Stomach smooth muscle (tissue), 2 donors: ENCODE measurements around the gene POLRMT.
"Not testable (repeated sequence)": the region's sequence is repeated elsewhere in the genome, so short reads cannot be mapped to it uniquely, and the experiment has no call there.

Experiments used
- H3K27ac ChIP-seq: one replicate; pipeline ENCODE4 v1.7.0; 2013; ENCODE audit warnings: mild to moderate bottlenecking, low read length, inconsistent platforms
- H3K27me3 ChIP-seq, 2 donors: one replicate each; pipeline ENCODE4 v1.7.0; 2013; ENCODE audit warnings: low read length in 2 of 2; ENCODE audit not compliant: insufficient read depth in 2 of 2, control insufficient read depth in 1 of 2
- H3K36me3 ChIP-seq, 2 donors: one replicate each; pipeline ENCODE4 v1.7.0; 2013; ENCODE audit warnings: low read length in 2 of 2; ENCODE audit not compliant: control insufficient read depth in 2 of 2, insufficient read depth in 2 of 2
- H3K4me1 ChIP-seq: one replicate; pipeline ENCODE4 v1.7.0; 2013; ENCODE audit warnings: low read length; ENCODE audit not compliant: control insufficient read depth, insufficient read depth
- H3K4me3 ChIP-seq, 2 donors: one replicate each; pipeline ENCODE4 v1.7.0; 2013; ENCODE audit warnings: low read length in 2 of 2
- H3K9ac ChIP-seq, 2 donors: one replicate each; pipeline ENCODE4 v1.7.0; 2013; ENCODE audit warnings: low read length in 2 of 2, mild to moderate bottlenecking in 1 of 2
- H3K9me3 ChIP-seq, 2 donors: one replicate each; pipeline ENCODE4 v1.7.0; 2013; ENCODE audit warnings: low read length in 2 of 2; ENCODE audit not compliant: control insufficient read depth in 2 of 2
- donor health status: healthy.
- donor health status: Pancreatic carcinoma.

Gene POLRMT

DNA sequence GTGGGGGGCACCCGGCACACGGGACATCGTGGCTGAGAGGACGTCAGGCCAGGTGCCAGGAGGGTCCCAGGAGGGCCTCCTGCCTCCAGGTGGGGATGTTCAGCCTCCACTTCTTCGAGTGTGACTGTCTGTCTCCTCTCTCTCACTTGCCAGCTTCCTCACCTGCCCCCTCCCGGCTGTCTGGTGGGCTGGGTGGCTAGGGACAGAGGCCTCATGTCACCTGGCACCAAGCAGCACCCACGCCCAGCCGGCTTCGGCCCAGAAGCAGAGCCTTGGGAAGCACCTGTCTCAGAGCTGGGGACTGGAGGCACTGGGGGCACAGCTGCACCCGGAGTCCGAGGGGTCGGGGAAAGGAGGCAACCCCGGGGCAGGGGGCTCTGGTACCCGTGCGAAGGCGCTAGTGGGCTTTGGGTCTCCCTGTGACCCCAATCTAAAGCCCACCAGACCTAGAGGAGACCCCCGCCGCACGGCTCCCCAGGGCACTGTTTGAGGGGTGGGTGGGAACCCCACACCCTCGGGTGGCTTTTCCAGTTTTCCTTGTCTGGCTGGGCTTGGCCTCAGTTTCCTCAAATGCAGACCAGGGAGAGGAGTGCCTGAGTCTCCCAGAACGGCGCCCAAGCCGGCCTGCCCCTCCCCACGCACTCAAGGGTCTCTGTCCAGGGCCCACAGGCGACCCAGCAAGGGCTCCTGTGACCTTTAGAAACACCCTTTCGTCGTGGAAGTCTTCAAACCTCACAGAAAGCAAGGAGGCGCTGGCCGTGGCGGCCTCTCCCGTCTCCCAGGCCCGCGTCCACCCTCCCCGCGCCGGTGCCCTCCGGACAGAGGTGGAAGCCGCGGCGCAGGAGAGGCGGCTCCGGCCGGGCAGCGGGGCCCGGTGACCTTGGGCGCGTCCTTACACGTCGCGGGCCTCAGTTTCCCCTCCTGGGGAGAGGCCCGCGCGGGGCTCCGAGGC is 44.3 kb downstream of the POLRMT start:
- Histone ChIP-seq H3K4me3 (no peak overlapping the region), H3K27ac (no peak overlapping the region), H3K27me3 (peaks cover 27 to 48% of the 10 kb centered on the region in 2 donors), H3K9me3 (no peaks in the 10 kb centered on the region), H3K36me3 (no peaks in the 10 kb centered on the region), H3K9ac (no peak overlapping the region), H3K4me1 (peaks cover 18% of the 10 kb centered on the region)

DNA sequence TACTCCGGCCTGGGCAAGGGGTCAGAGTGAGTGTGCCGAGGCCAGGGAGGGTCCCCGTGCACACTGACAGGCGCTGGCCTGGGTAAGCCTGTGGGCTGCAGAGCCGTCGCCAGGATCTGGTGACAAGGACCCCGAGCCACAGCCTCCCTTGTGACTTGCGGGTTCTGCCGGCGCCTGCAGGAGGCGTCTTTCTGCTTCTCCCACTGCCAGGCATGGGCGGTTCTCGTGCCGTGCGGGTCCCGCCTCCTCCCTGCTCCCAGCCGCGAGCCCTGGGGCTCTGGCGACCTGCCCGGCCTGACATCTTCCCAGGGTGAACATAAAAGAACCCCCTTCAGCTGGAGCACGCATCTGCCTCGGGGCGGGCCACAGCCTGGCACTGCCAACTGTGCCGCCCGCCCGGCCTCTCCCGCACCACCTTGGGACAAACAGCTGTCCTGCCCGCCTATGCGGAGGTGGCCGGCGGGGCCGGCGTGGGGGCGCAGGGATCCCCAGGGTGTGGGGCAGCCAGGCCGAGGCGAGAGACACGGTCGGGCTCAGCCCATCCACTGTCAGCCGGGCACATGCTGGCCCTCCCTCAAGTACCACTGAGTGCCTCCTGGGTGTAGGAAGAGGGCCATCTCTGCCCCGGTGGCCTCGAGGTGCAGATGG is 45.1 kb downstream of the POLRMT start:
- Histone ChIP-seq H3K9ac (no peak overlapping the region), H3K4me3 (no peak overlapping the region), H3K9me3 (no peaks in the 10 kb centered on the region), H3K27ac (no peak overlapping the region), H3K27me3 (peaks cover 27 to 48% of the 10 kb centered on the region in 2 donors), H3K36me3 (no peaks in the 10 kb centered on the region), H3K4me1 (peaks cover 18% of the 10 kb centered on the region)

DNA sequence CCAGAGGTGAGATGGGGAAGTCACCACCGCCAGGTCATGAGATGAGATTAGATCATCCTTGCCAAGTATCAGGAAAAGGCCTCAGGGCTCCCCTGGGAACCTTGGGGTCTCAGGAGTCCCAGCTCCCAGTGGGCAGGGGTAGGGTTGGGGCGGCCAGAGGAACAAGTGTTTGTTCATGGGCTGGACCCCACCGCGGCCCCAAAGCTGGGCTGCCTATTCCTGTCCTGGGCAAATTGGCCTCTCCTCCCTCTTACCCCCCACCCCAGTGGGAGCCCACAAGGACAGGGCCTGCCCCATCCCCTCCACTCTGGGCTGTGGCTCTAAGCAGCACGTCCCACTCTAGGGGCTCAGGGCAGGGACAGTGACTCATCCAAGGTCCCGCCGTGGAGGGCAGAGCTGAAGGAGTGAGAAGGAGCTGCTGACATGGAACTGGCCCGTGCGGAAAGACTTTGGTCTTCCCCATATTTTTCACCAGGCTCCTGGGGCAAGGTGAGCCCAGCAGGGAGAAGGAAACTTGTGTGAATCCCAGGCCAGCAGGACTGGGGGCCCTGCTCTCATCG is 47.7 kb downstream of the POLRMT start:
- H3K27ac ChIP-seq: no peak overlapping the region
- peaks cover 15% of the 10 kb centered on the region for H3K4me1 ChIP-seq
- no peak overlapping the region for H3K9ac ChIP-seq
- H3K4me3 ChIP-seq: no peak overlapping the region
- no peaks in the 10 kb centered on the region for H3K9me3 ChIP-seq
- peaks cover 11 to 25% of the 10 kb centered on the region in 2 donors for H3K27me3 ChIP-seq
- peaks cover 9 to 16% of the 10 kb centered on the region in 2 donors for H3K36me3 ChIP-seq

DNA sequence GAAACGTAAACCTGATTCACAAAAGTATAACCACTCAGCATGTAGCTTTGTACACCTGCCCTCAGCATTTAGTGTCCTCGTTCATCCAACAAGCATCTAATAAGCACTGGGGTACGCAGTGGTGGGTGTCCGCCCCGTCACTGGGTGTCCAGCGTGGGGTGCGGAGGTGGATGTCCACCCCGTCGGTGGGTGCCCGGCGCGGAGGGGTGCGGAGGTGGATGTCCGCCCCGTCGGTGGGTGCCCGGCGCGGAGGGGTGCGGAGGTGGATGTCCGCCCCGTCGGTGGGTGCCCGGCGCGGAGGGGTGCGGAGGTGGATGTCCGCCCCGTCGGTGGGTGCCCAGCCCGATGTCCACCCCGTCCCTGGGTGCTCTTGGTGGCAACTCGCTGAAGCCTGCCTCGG is 48.2 kb downstream of the POLRMT start:
- H3K36me3 ChIP-seq: peaks cover 9 to 16% of the 10 kb centered on the region in 2 donors
- peaks cover 11 to 22% of the 10 kb centered on the region in 2 donors for H3K27me3 ChIP-seq
- not testable (repeated sequence) for H3K9ac ChIP-seq, H3K27ac ChIP-seq, H3K9me3 ChIP-seq, H3K4me3 ChIP-seq
- H3K4me1 ChIP-seq: peaks cover 14% of the 10 kb centered on the region

DNA sequence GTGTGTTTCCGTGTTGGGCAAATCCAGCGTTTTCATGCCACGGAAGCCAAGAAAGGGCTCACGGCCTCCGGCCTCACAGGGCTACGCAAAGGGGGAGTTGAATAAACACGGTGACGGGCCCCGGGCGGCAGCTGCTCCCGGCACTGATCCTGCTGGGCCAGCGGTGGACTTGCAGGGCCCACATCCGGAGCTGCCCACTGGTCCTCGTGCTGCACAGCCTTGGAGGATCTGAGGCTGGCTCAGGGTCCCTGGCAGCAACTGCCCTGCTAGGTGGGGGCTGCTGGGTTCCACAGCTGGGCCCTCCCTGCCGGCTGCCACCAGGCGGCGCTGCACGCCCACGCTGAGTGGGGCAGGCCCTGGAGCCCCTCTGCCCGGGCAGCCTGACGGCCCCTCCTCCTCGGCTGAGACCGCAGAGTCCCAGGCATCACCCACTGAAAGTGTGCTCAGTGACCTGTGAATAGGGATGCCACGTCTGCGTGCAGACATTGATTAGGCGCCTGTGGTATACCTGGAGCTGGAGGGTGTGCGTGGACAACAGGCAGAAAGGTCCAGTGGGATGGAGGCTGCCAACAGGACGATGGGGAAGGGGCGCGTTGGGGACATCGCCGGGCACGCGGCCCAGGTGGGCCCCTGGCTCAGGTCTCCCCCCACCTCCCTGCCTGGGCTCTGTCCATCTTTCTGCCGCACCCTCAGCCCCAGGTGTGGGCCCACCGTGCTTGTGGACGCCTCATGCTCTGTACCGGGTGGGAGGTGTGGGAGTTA is 48.9 kb downstream of the POLRMT start:
- peaks cover 9 to 16% of the 10 kb centered on the region in 2 donors for H3K36me3 ChIP-seq
- no peak overlapping the region for H3K4me3 ChIP-seq
- no peak overlapping the region for H3K9ac ChIP-seq
- H3K4me1 ChIP-seq: peaks cover 12% of the 10 kb centered on the region
- no peaks in the 10 kb centered on the region for H3K9me3 ChIP-seq
- peaks cover 11 to 21% of the 10 kb centered on the region in 2 donors for H3K27me3 ChIP-seq
- no peak overlapping the region for H3K27ac ChIP-seq

DNA sequence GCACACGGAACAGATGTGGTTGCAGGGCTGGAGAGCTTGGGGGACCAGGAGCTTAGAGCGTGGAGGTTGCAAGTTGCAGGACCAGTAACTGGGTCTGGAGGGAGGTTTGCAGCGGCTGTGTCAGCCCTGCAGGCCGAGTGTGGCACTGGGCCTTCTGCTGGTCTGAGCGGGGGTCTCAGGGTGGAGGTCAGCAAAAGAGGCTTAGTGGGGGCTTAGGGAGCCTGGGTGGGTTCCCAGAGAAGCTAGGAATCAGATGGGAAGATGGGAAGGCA is 49.4 kb downstream of the POLRMT start:
- Histone ChIP-seq H3K4me1 (peaks cover 7% of the 10 kb centered on the region), H3K27me3 (peaks cover 7 to 16% of the 10 kb centered on the region in 2 donors), H3K36me3 (peaks cover 9 to 16% of the 10 kb centered on the region in 2 donors), H3K9ac (no peak overlapping the region), H3K4me3 (no peak overlapping the region), H3K9me3 (no peaks in the 10 kb centered on the region), H3K27ac (no peak overlapping the region)

DNA sequence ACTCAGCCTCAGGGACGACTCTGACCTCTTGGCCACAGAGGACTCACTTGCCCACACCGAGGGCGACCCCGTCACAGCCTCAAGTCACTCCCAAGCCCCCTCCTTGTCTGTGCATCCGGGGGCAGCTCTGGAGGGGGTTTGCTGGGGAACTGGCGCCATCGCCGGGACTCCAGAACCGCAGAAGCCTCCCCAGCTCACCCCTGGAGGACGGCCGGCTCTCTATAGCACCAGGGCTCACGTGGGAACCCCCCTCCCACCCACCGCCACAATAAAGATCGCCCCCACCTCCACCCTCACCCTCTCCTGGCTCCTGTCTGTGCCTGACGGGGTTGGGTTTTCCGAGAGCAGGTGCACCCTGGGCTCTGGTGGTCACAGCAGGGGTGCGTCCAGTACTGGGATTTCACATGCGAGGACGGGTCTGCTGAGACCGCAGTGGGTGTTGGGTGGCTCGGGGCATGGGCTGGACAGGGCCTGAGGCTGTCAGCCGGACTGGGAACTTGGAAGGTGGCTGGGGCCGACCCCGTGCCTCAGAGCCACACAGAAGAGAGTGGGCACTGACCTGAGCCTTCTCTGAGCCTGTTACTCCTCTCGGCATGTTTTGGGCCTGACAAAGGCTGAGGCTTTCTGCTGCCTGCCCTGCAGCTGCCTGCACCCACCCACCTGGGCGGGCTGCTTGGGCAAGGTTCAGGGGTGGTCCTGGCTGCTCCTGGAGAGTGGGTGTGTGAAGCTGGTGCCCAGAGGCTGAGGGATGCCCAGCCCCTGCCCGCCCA is 50.0 kb downstream of the POLRMT start:
- Histone ChIP-seq H3K4me3 (no peak overlapping the region), H3K27ac (no peak overlapping the region), H3K9ac (no peak overlapping the region), H3K27me3 (peaks cover 3 to 12% of the 10 kb centered on the region in 2 donors), H3K4me1 (peaks cover 3% of the 10 kb centered on the region), H3K9me3 (no peaks in the 10 kb centered on the region), H3K36me3 (peaks cover 9 to 16% of the 10 kb centered on the region in 2 donors)

DNA sequence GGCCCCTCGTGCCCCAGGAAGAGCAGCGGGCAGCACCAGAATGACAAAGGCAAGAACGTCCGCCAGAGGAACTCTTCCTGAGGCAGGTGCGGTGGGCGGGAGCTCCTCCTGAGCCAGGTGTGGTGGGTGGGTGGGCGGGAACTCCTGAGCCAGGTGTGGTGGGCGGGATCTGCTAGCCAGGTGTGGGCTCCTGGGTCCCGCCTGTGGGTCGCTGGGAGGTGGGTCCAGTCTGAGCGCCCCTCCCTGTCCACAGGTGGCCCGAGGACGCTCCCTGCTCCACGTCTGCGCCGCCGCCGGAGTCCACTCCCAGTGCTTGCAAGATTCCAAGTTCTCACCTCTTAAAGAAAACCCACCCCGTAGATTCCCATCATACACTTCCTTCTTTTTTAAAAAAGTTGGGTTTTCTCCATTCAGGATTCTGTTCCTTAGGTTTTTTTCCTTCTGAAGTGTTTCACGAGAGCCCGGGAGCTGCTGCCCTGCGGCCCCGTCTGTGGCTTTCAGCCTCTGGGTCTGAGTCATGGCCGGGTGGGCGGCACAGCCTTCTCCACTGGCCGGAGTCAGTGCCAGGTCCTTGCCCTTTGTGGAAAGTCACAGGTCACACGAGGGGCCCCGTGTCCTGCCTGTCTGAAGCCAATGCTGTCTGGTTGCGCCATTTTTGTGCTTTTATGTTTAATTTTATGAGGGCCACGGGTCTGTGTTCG is 50.7 kb downstream of the POLRMT start:
- Histone ChIP-seq H3K4me1 (no peaks in the 10 kb centered on the region), H3K36me3 (peaks cover 9 to 16% of the 10 kb centered on the region in 2 donors)

DNA sequence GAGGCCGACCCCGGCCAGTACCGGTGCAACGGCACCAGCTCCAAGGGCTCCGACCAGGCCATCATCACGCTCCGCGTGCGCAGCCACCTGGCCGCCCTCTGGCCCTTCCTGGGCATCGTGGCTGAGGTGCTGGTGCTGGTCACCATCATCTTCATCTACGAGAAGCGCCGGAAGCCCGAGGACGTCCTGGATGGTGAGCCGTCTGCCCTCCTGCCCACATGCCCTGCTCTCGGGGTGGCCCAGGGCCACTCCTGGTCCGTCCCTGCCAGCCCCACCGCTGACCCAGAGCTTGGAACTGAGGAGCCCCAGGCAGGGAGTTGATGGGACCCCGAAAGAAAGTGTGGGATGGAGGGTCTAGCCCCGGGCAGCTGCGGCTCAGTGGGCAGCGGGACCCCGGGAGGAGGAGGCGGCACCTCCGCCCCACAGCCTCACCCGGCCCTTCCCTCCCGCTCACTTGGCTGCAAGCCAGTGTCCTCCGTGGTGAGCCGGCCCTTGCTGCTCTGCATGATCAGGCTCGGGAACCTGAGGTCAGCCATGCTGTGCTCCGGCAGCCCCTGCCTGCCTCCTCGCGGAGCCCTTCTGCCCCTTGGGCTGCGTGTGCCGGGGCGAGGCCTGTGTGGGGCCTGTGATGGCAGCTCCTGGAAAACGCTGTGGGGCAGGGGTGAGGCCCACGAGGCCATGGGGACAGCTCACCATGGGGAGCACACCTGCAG is 51.8 kb downstream of the POLRMT start:
- H3K4me3 ChIP-seq: no peak overlapping the region
- H3K4me1 ChIP-seq: peaks cover 6% of the 10 kb centered on the region
- no peak overlapping the region for H3K27ac ChIP-seq
- H3K27me3 ChIP-seq: peaks cover 0 to 8% of the 10 kb centered on the region in 2 donors
- no peak overlapping the region for H3K9ac ChIP-seq
- peaks cover 9 to 16% of the 10 kb centered on the region in 2 donors for H3K36me3 ChIP-seq
- H3K9me3 ChIP-seq: no peaks in the 10 kb centered on the region

More for the DNA sequence above, 50.7 kb downstream of the POLRMT start:
- Histone ChIP-seq H3K9me3 (no peaks in the 10 kb centered on the region), H3K4me3 (no peak overlapping the region), H3K27me3 (peaks cover 0 to 8% of the 10 kb centered on the region in 2 donors), H3K27ac (no peak overlapping the region), H3K9ac (no peak overlapping the region)
